Heart right ventricle (tissue), 16 donors: ENCODE results near the gene KRT85. TPM values are rescaled to one million over a fixed set of nuclear protein-coding genes. Genes with fewer than 3 reads are reported as not detected.

Experiments used
- ATAC-seq, 8 donors: fragments of 200-7000 bp; cut with Tn5 transposase; one replicate each; pipeline ENCODE4 v1.9.1; 2020; ENCODE audit warnings: mild to moderate bottlenecking in 8 of 8, moderate library complexity in 8 of 8, moderate number of reproducible peaks in 1 of 8
- DNase-seq, 2 donors: peaks; one replicate each; pipeline ENCODE4 v3.0.0-alpha.2; 2020
- H3K27ac ChIP-seq, 10 donors: fragments of 200-600 bp; sonication (generic) in 2 of 10; one replicate each; pipeline versions ENCODE4 v1.5.0 to v1.8.0; 2020 to 2022; ENCODE audit warnings: mild to moderate bottlenecking in 3 of 10
- H3K27me3 ChIP-seq, 7 donors: fragments of 200-600 bp; one replicate each; pipeline ENCODE4 v1.8.0; 2021 to 2022; ENCODE audit warnings: mild to moderate bottlenecking in 2 of 7
- H3K36me3 ChIP-seq, 9 donors: fragments of 200-600 bp; sonication (generic) in 1 of 9; one replicate each; pipeline versions ENCODE4 v1.5.0 to v1.8.0; 2020 to 2022; ENCODE audit warnings: mild to moderate bottlenecking in 2 of 9
- H3K4me1 ChIP-seq, 9 donors: fragments of 200-600 bp; sonication (generic) in 1 of 9; one replicate each; pipeline versions ENCODE4 v1.5.0 to v1.8.0; 2020 to 2022; ENCODE audit warnings: mild to moderate bottlenecking in 4 of 9
- H3K4me3 ChIP-seq, 10 donors: fragments of 200-600 bp; sonication (generic) in 2 of 10; one replicate each; pipeline versions ENCODE4 v1.5.0 to v1.8.0; 2020 to 2022; ENCODE audit warnings: mild to moderate bottlenecking in 7 of 10, moderate library complexity in 2 of 10
- H3K9me3 ChIP-seq, 11 donors: fragments of 200-600 bp in 10 of 11; sonication (generic) in 2 of 11; one replicate each; pipeline versions ENCODE4 v1.5.0 to v1.8.0; 2013 to 2022; ENCODE audit warnings: mild to moderate bottlenecking in 2 of 11, control low read depth in 1 of 11, moderate library complexity in 1 of 11
- WGBS, 2 donors: extraction: QIAGEN DNeasy Blood & Tissue Kit; methylation state at CpG; one replicate each; pipeline ENCODE4 v1.1.7; 2013; ENCODE audit warnings: inconsistent platforms in 1 of 2; 5-methylcytosine and 5-hydroxymethylcytosine counted together
- intact Hi-C, 10 donors: fragments of 100-400 bp; cut with DNase I; formaldehyde crosslinking; loops; one replicate each; pipeline versions ENCODE4 v1.11.1 to v1.14.2; 2022
- polyA plus RNA-seq, 2 donors: library from polyadenylated mRNA; stranded (reverse); fragments of 200-250 nt; gene quantifications; one replicate each; pipeline ENCODE4 v1.2.3, GENCODE V29; 2013
- total RNA-seq, 10 donors: library from RNA; stranded (reverse); fragmentation: NEBNext Ultra II Directional in 3 of 10; extraction: Animal tissue kit (Norgen Biotek cat#: 25700) in 3 of 10; gene quantifications; one replicate each; pipeline versions ENCODE4 v1.2.1 to v1.2.4, GENCODE V29; 2021 to 2023
- TF ChIP-seq, protein P1 (sequence below), 9 donors: fragments of 200-600 bp; sonication (generic) in 2 of 9; IDR thresholded peaks; one replicate each; pipeline versions ENCODE4 v1.5.0 to v1.8.0; 2021 to 2022; ENCODE audit warnings: antibody characterized with exemption in 9 of 9, mild to moderate bottlenecking in 5 of 9, moderate library complexity in 1 of 9
- donor health status: Arrhythmogenic right ventricular cardiomyopathy.
- donor health status: ischemic (EF 13 %, LVEDD 7.1; RV severe dilation, severe dysfunction).
- donor health status: healthy with polysubstance abuse.
- donor health status: DM: no; HTN: yes; CAD: no.
- donor health status: DM: no; HTN: no; CAD: no.
- donor health status: ischemic (EF 25% LVEDD 6.9; RV normal size, moderate dysfunction).
- donor health status: ischemic (EF 25% LVEDD 5.7; RV mildly dilated, moderate dysfunction).
- donor health status: healthy.
- donor health status: DM: yes; HTN: yes; CAD: no.
- donor health status: Ischemic cardiomyopathy.
- donor health status: ischemic (EF 35%, LVEDD 5.7; RV mildly dilated, moderate dysfunction).
- donor health status: nonischemic (EF 11% LVEDD 7.7; RV severe dilation, severe dysfunction).
- donor health status: DM: yes; HTN: yes; CAD: no.
- donor health status: PGD.
- donor health status: ischemic (EF 29% LVEDD 5.4; RV normal size, mild dysfunction).
- donor health status: nonischemic (EF 23%, LVEDD 6.1; RV moderate dilation, normal function).

The KRT85 gene
- total and polyA plus RNA-seq, 12 donors = not detected

DNA sequence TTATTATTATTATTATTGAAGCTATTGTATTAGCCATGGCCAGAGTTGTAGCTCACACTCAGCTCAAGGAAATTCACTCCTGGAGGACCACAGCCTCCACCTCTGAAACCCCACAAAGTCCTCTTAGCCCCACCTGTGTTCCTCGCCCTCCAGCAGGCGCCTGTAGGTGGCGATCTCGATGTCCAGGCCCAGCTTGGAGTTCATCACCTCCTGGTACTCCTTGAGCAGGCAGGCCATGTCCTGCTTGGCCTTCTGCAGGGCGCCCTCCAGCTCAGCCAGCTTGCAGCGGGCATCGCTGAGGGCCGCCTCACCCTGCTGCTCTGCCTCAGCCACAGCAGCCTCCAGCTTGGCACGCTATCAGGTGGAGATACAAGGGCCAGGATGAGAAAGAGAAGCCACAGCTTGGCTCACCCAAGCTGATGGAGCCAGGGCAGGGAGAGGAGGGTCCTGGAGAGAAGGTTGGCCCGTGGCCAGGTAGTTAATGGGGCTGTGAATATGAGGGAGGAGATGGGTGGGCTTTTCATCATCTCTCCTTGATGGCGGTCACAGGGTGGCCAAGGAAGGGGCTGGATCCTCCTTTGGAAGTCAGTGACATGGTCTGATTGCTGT, 5.1 kb downstream of the KRT85 start:
- TF ChIP-seq, protein P1, sequence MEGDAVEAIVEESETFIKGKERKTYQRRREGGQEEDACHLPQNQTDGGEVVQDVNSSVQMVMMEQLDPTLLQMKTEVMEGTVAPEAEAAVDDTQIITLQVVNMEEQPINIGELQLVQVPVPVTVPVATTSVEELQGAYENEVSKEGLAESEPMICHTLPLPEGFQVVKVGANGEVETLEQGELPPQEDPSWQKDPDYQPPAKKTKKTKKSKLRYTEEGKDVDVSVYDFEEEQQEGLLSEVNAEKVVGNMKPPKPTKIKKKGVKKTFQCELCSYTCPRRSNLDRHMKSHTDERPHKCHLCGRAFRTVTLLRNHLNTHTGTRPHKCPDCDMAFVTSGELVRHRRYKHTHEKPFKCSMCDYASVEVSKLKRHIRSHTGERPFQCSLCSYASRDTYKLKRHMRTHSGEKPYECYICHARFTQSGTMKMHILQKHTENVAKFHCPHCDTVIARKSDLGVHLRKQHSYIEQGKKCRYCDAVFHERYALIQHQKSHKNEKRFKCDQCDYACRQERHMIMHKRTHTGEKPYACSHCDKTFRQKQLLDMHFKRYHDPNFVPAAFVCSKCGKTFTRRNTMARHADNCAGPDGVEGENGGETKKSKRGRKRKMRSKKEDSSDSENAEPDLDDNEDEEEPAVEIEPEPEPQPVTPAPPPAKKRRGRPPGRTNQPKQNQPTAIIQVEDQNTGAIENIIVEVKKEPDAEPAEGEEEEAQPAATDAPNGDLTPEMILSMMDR (IDR thresholded peaks at IDR 0.05) = peak in 2 of 9 donors; percentile 16 to 18
- Histone ChIP-seq H3K36me3 (no peaks in the 10 kb centered on the region), H3K9me3 (no peaks in the 10 kb centered on the region), H3K4me3 (no peak overlapping the region), H3K4me1 (no peaks in the 10 kb centered on the region), H3K27ac (no peak overlapping the region), H3K27me3 (peaks cover 0 to 28% (median 12%) of the 10 kb centered on the region in 7 donors)
- intact Hi-C loops = loop anchor here in 1 of 10 donors (10.0 kb wide), 1 partner anchor 153 kb away; no protein-coding TSS in a partner anchor
- DNase-seq = no peak
- no peak for ATAC-seq
- 83 to 87% methylated on average over 11 of the region's 11 CpGs for WGBS, 2 donors

- ATAC-seq (no peak), DNase-seq (no peak)
- Histone ChIP-seq H3K36me3 (no peaks in the 10 kb centered on the region), H3K9me3 (no peaks in the 10 kb centered on the region), H3K4me3 (no peak overlapping the region), H3K4me1 (no peaks in the 10 kb centered on the region), H3K27ac (no peak overlapping the region), H3K27me3 (peaks cover 0 to 28% (median 15%) of the 10 kb centered on the region in 7 donors)
- 93 to 96% methylated on average over 1 of the region's 1 CpG for WGBS, 2 donors
- TF ChIP-seq, protein P1 (IDR thresholded peaks at IDR 0.05) = no peak
- intact Hi-C loops = loop anchor here in 1 of 10 donors (10.0 kb wide), 1 partner anchor 153 kb away; no protein-coding TSS in a partner anchor
These were observed 5.7 kb downstream of the KRT85 start for GRCh38 chr12:52361553-52361952.

DNA sequence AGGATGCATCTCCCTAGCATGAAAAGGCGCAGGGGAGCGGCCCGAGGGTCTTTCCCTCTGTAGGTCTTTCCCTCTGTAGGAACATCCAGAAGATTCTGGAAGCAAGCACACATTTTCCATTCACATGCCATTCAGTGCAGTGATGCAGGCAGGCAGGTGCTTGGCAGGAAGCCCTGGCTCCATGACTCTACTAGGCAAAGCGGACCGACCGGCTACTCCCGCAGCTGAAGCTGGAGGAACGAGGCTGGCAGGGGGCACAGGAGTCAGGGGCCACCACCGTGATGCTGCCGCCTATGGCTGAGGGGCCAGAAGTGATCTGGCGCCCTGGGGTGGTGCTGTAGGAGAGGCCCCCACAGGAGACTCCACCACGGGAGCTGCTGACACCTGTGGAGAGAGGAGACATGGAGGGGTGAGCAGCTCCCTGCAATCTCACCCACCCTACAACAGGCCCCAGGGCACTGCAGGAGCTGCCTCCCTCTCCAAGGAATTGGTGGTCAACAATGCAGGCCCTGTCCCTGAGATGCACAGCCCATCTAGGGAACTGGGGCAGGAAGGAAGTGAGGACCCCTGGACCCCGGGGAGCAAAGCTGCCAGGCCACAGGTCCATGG, 6.5 kb downstream of the KRT85 start:
- Histone ChIP-seq H3K27ac (no peak overlapping the region), H3K4me1 (no peaks in the 10 kb centered on the region), H3K36me3 (no peaks in the 10 kb centered on the region), H3K9me3 (no peaks in the 10 kb centered on the region), H3K27me3 (peaks cover 0 to 30% (median 16%) of the 10 kb centered on the region in 7 donors), H3K4me3 (no peak overlapping the region)
- TF ChIP-seq, protein P1 (IDR thresholded peaks at IDR 0.05) = no peak
- no peak for DNase-seq
- WGBS, 2 donors = 85 to 87% methylated on average over 13 of the region's 13 CpGs
- ATAC-seq = no peak
- intact Hi-C loops = loop anchor here in 1 of 10 donors (10.0 kb wide), 1 partner anchor 154 kb away; no protein-coding TSS in a partner anchor

DNA sequence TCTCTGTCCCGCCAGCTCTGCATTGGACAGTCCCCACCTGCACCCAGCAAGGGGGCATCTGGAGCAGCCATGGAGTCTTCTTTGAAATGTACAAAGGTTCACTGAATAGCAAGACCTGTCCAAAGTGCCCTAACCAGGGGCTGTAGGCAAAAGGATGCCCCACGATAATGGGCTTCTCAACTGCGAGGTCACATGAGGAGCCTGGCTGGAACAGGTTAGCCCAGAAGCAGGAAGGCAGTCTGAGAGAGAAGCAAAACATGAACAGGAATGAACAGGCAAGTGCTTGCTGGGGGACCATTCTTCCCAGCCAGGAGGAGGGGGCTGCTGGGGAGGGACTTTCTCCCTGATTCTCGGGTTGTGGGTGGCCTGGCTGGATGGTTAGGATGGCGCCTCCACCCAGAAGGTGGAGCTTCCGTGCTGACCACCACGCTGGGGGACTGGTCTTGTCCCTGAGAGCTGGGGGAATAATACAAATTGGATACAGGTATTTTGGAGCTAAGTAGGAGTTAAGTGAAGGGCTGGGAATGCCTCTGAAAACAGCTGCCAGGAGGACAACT, 7.1 kb downstream of the KRT85 start:
- no peaks in the 10 kb centered on the region for H3K36me3 ChIP-seq
- no peak for ATAC-seq
- peaks cover 0 to 36% (median 16%) of the 10 kb centered on the region in 7 donors for H3K27me3 ChIP-seq
- H3K4me3 ChIP-seq = no peak overlapping the region
- H3K27ac ChIP-seq = no peak overlapping the region
- no peak for DNase-seq
- 87 to 90% methylated on average over 7 of the region's 7 CpGs for WGBS, 2 donors
- TF ChIP-seq, protein P1 (IDR thresholded peaks at IDR 0.05) = no peak
- intact Hi-C loops = loop anchor here in 1 of 10 donors (10.0 kb wide), 1 partner anchor 155 kb away; no protein-coding TSS in a partner anchor
- H3K9me3 ChIP-seq = no peaks in the 10 kb centered on the region
- H3K4me1 ChIP-seq = no peaks in the 10 kb centered on the region
